ENCODE measurements around the gene TRIM8. TPM values are rescaled to one million over a fixed set of nuclear protein-coding genes. Genes with fewer than 3 reads are reported as not detected.

TRIM8 gene
- total RNA-seq, 3 donors from 2014 or later = 65.5 to 89.9 (median 71.3) TPM

GRCh38 chr10:102644646-102645387 lies 538 bp downstream of the TRIM8 start:
- Histone ChIP-seq H3K36me3 (ENCODE audit: low read depth) (peaks cover 3% of the 10 kb centered on the region), H3K9me3 (no peaks in the 10 kb centered on the region), H3K4me1 (ENCODE audit: low read depth) (peaks cover 36% of the 10 kb centered on the region), H3K4me3 (peak overlapping the region; percentile 77)
- DNase-seq (peak; percentile 85 to 92 (median 92)), ATAC-seq (peak; percentile 57)
- peak; percentile 73 for TF ChIP-seq CTCF (IDR thresholded peaks at IDR 0.05)
- intact Hi-C loops (cut with DNase I, micrococcal nuclease) = no loop called here

DNA sequence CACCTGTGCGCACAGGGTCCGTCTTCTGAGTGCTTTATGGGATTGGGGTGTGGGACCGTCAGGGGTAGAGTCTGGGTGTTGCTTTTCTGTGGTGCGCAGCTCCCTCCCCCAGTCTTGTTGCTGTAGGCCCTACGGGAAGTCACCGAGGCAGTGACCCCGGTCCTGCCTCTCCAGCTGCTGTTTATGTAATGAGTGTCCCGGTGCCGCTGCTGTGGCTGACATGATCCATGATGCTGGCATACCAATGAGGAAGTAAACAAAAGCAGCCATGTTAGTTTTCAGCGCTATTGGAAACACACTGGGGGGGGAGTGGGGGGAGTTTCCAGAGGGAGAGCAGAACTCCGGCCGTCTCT lies 1.1 kb downstream of the TRIM8 start:
- Histone ChIP-seq H3K9me3 (no peaks in the 10 kb centered on the region), H3K4me1 (ENCODE audit: low read depth) (peaks cover 41% of the 10 kb centered on the region), H3K36me3 (ENCODE audit: low read depth) (peaks cover 3% of the 10 kb centered on the region), H3K4me3 (peak overlapping the region; percentile 77)
- DNase-seq (peak; percentile 79 to 87 (median 85)), ATAC-seq (peak; percentile 23)
- intact Hi-C loops (cut with DNase I, micrococcal nuclease) = no loop called here
- no peak for TF ChIP-seq CTCF (IDR thresholded peaks at IDR 0.05)

DNA sequence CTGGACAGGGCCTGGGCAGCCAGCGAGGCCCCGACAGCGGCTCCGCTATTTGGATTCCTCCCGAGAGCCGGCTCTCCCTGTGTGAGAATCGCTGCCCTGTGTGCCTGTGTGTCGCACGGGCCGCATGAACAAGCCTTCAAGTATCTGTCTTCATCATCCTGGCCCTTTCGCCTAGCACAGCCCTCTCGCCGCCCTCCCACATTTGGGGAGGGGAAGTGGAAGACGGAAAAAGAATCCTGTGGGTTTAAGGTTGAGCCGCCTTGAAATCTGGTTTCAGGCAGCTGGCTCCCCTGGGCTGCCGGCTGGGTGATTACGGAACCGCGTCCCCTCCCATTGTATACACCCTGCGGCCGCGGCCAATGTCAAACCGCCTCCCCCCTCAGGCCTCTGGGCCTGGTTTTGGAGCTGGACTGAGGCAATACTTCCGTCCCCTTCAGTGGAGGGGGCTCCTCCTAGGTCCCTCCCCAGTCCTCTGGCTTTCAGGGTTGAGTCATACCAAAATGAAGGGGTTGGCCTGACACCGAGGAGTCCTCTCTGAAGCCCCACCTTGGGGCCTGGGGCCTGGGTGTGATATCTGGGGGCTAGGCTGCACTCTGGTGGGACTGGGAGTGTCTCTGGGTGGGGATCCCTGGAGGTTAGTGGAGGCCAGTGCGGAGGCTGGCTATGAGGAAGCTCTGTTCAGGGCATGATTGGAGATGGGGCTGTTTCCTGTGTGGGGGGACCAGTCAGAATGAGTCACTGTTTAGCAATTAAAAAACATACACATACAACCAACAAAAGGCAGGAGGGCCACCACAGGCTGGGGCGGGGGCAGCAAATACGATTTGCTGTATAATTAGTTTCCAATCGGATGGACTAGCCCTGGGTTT lies 1.7 kb downstream of the TRIM8 start:
- no peak for TF ChIP-seq CTCF (IDR thresholded peaks at IDR 0.05)
- H3K4me3 ChIP-seq = peak overlapping the region; percentile 77
- ATAC-seq (peak; percentile 39), DNase-seq (peak; percentile 86 to 93 (median 87))
- peaks cover 47% of the 10 kb centered on the region for H3K4me1 ChIP-seq (ENCODE audit: low read depth)
- H3K9me3 ChIP-seq = no peaks in the 10 kb centered on the region
- intact Hi-C loops (cut with DNase I, micrococcal nuclease) = no loop called here
- peaks cover 3% of the 10 kb centered on the region for H3K36me3 ChIP-seq (ENCODE audit: low read depth)

DNA sequence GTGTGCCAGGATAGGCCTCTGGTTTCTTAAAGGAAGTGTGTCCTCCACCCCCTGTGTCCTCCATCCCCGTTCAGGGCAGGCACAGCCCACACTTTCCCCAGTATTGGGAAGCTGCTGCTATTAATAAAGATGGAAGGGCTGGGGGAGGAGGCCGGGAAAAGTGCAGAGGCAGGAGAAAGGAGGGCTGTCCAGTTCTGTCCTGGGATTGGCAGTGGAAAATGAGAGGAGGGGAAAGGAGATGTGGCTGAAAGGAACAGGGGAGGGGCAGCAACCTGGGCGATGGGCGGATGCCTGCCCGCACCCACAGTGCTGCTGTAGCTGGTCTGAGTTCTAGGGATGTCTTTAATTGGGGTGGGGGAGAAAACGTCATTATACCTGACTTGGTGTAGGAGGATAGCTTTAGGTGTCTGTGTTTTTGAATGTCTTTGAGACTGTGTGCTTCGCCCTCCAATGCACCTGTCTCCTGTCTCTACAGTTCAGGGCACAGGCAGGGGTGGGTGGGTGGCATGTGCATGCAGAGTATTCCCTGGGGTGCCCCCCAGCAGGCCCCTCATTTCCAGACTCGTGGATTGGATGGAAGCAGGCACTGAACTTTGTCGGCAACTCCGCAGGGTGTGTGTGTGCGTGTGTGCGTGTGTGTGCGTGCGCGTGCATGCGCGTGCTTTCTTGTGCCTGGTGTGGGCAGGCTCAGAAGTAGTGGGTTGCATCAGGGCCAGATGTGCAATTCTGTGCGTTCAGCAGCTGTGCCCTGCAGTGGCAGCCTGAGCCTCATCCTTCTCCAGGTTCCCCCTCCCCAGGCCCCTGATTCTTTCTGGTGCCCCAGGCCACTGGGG lies 2.5 kb downstream of the TRIM8 start:
- Histone ChIP-seq H3K36me3 (ENCODE audit: low read depth) (peaks cover 3% of the 10 kb centered on the region), H3K4me1 (ENCODE audit: low read depth) (peaks cover 51% of the 10 kb centered on the region), H3K9me3 (no peaks in the 10 kb centered on the region), H3K4me3 (no peak overlapping the region)
- DNase-seq (peak; percentile 56 to 81 (median 72)), ATAC-seq (no peak)
- TF ChIP-seq CTCF (IDR thresholded peaks at IDR 0.05) = no peak
- intact Hi-C loops (cut with DNase I, micrococcal nuclease) = no loop called here

Measured in mucosa of descending colon (tissue), 3 donors.